Retinal pigment epithelial cell (primary cell): ENCODE results near the gene TTLL9.
"Not testable (repeated sequence)": the region's sequence is repeated elsewhere in the genome, so short reads cannot be mapped to it uniquely, and the experiment has no call there.

Source experiments
- DNase-seq: peaks from one replicate; pipeline ENCODE4 v3.0.0-alpha.2; 2010; ENCODE audit warnings: low read depth
- H3K4me3 ChIP-seq: 2 replicates; pipeline ENCODE4 v1.5.1; 2011; ENCODE audit warnings: mild to moderate bottlenecking, low read length, control low read depth, moderate library complexity
- TF ChIP-seq, protein P1 (sequence below): conservative IDR thresholded peaks from 2 replicates; pipeline ENCODE4 v1.5.1; 2011; ENCODE audit warnings: low read depth, low read length, control low read depth, inconsistent platforms

The TTLL9 gene

DNA sequence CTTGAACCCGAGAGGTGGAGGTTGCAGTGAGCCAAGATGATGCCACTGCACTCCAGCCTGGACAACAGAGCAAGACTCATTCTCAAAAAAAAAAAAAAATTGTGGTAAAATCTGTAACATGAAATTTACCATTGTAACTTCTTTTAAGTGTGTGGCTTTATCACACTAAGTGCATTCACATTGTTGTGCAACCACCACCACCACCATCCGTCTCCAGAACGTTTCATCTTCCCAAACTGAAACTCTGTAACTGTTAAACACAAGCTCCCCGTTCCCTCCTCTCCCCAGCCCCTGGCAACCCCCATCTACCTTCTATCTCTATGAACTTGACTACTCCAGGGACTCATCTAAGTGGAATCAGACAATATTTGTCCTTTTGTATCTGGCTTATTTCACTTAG is 51.7 kb downstream of the TTLL9 start:
- TF ChIP-seq, protein P1, sequence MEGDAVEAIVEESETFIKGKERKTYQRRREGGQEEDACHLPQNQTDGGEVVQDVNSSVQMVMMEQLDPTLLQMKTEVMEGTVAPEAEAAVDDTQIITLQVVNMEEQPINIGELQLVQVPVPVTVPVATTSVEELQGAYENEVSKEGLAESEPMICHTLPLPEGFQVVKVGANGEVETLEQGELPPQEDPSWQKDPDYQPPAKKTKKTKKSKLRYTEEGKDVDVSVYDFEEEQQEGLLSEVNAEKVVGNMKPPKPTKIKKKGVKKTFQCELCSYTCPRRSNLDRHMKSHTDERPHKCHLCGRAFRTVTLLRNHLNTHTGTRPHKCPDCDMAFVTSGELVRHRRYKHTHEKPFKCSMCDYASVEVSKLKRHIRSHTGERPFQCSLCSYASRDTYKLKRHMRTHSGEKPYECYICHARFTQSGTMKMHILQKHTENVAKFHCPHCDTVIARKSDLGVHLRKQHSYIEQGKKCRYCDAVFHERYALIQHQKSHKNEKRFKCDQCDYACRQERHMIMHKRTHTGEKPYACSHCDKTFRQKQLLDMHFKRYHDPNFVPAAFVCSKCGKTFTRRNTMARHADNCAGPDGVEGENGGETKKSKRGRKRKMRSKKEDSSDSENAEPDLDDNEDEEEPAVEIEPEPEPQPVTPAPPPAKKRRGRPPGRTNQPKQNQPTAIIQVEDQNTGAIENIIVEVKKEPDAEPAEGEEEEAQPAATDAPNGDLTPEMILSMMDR: no peak
- H3K4me3 ChIP-seq: no peak overlapping the region
- DNase-seq: no peak

DNA sequence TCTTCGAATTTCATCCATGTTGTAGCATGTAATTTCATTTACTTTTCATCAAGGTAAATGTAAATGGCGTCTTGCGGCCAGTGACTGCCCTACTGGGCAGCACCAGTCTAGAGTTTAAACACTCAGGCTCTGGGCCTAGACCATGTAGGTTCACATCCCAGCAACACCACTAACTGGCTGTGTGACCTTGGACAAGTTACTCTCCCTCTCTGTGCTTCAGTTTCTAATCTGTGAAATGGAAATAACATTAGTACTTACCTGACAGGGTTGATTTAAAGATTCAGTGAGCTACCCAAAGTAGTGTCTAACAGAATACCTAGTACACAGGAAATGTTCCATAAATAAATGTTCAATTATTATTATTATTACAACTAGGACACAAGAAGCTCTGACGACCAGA is 52.2 kb downstream of the TTLL9 start:
- DNase-seq: no peak

DNA sequence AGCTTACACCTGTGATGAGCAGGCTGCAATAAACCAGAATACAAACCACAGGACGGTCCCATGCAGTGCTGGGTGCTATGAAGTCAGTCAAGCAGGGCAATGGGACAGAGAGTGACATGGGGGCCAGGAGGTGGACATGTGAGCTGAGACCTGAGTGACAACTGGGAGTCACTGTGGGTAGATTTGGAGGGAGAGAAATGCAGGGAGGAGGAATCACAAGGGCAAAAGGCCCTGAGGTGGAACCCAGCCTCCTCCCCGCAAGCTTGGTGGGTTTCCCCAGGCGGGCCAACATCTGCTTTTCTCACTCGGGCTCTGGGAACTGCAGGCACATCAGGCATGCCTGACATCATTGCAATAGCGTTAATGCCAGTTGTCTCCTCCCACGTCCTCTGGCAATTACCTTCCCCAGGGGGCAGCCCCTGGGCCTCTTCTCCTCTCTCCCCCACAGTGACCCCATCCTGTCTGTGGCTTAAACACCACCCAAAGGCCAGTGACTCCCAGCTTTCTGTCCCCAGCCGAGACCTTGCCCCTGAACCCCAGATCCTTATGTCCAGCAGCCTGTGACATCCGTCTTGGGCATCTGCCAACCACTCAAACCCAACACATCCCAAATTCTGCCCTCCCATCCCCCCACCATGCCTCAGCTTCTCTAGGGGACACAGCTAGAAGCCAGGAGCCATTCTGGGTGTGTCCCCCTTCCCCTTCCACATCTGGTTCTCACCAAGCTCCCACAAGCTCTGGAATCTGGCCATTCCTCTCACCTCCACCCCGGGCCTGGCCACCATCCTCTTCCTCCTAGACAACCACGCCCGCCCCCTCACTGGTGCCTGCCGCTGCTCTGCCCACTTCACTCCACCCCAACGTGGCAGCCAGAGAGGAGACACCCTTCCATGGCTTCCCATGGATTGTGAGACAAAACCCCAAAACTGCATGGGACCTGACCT is 53.2 kb downstream of the TTLL9 start:
- TF ChIP-seq, protein P1: no peak
- H3K4me3 ChIP-seq: no peak overlapping the region
- DNase-seq: no peak

More for the DNA sequence above, 52.2 kb downstream of the TTLL9 start:
- H3K4me3 ChIP-seq: no peak overlapping the region
- TF ChIP-seq, protein P1: no peak

DNA sequence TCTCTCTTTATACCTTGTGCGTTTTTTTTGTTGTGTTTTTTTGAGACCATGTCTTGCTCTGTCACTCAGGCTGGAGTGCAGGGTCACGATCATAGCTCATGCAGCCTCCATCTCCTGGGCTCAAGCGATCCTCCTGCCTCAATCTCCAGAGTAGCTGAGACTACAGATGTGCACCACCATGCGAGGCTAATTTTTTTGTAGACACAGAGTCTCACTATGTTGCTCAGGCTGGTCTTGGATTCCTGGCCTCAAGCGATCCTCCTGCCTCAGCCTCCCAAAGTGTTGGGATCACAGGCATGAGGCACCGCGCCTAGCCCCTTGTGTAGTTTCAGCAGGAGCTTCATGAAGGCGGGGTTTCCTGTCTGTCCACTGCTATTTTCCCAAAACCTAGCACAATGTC is 54.1 kb downstream of the TTLL9 start:
- no peak for DNase-seq
- H3K4me3 ChIP-seq: no peak overlapping the region
- TF ChIP-seq, protein P1: no peak

DNA sequence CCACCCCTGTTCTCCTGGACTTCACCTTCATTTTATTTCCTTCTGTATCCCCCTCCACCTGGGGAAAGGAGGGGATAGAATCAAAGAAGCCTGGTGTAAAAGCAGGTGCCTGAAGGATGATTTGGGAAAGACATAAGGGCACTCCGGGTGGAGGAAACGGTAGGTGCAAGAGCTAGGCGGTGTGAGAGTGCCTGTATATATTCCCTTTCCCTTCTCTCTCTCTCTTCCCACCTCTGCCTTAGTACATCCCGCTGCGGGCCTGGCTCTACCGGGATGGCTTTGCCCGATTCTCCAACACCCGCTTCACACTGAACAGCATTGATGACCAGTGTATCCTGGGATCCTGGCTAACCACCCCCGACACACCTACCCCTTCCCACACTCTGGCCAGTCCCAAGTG is 55.2 kb downstream of the TTLL9 start:
- no peak overlapping the region for H3K4me3 ChIP-seq
- no peak for DNase-seq
- TF ChIP-seq, protein P1: no peak

DNA sequence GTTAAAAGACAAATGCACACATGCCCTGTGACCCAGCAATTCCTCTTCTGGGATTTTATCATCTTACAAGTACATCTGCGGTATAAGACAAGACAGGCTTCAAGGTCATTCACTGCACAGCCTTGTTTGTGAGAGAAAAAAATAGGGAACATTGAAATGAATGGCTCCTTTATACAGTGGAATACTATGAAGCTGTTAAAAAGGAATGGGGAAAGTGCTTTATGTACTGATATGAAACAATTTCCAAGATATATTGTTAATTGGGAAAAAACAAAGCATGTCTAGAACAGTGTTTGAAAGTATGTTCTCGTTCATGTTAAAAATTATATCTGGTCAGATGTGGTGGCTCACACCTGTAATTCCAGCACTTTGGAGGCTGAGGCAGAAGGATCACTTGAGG is 56.1 kb downstream of the TTLL9 start:
- no peak for DNase-seq
- H3K4me3 ChIP-seq: no peak overlapping the region
- TF ChIP-seq, protein P1: no peak

DNA sequence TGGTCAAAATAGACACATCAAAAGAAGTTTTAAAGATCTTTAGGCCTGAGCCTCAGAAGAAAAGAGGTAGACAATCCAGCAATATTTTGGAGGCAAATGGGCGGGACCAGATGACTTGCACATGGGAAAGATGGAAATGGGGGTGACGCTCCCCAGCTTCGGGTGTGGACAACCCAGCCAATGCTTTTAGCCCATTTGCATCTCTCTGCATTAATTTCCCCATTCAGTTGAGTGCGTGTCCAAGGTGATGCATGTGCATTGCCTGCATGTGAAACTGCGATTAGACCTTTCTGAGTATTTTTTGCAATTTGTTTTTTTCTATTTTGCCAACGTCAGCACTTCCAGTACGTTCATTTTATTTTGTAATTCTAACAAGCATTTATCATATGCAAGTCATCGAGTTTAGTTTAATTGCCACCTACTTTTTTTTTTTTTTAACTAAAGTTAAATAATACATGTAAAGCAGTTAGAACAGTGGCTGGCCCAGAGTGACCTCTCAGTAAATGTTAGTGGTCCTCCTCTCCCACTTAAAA is 57.3 kb downstream of the TTLL9 start:
- TF ChIP-seq, protein P1: no peak

DNA sequence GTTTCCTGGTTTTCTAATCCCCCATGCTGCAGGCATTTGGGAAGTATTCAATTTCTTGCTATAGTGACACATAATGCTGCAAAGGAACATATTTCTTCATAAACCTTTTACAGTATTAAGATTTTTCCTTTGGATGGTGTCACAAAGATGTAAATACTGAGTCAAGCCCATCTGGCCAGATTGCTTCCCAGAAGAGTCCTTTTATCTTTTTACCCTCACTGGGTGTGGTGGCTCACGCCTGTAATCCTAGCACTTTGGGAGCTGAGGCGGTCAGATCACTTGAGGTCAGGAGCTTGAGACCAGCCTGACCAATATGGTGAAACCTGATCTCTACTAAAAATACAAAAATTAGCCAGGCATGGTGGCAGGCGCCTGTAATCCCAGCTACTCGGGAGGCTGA is 59.2 kb downstream of the TTLL9 start:
- not testable (repeated sequence) for H3K4me3 ChIP-seq, DNase-seq

More for the DNA sequence above, 57.3 kb downstream of the TTLL9 start:
- no peak overlapping the region for H3K4me3 ChIP-seq
- no peak for DNase-seq
